CD4-positive, alpha-beta T cell treated with Interferon alpha-2 for 1 hour (primary cell): ENCODE data around the gene SH3D21.

Source experiments
- DNase-seq, 2 donors: peaks; one replicate each; pipeline ENCODE4 v3.0.0-alpha.2; 2020 to 2022

SH3D21 gene

GRCh38 chr1:36366091-36366661 lies 60.0 kb downstream of the SH3D21 start:
- peak; percentile 69 to 70 for DNase-seq

- peak; percentile 9 to 56 for DNase-seq
Observed at GRCh38 chr1:36367066-36367465, 60.9 kb downstream of the SH3D21 start.

GRCh38 chr1:36367798-36368197 lies 61.6 kb downstream of the SH3D21 start:
- DNase-seq: no peak

GRCh38 chr1:36369061-36369861 lies 63.1 kb downstream of the SH3D21 start:
- peak; percentile 76 to 85 for DNase-seq
